HCT116 (cell line): ENCODE data around the gene STC2.

Experiments
- CBX3 ChIP-seq: IDR thresholded peaks from 2 replicates; pipeline ENCODE4 v1.6.1; 2012; ENCODE audit warnings: low read depth
- CEBPB ChIP-seq: IDR thresholded peaks from 2 replicates; pipeline ENCODE4 v1.6.1; 2012; ENCODE audit warnings: low read depth
- EGR1 ChIP-seq: IDR thresholded peaks from 2 replicates; pipeline ENCODE4 v1.6.1; 2012; ENCODE audit warnings: low read depth
- EZH2 ChIP-seq: fragments of 200-600 bp; sonication (generic); IDR thresholded peaks from 2 replicates; pipeline ENCODE4 v1.6.1; 2017; ENCODE audit warnings: antibody characterized with exemption, mixed run types
- EZH2phosphoT487 ChIP-seq: fragments of 200-600 bp; IDR thresholded peaks from 2 replicates; pipeline ENCODE4 v1.6.1; 2018; ENCODE audit warnings: antibody characterized with exemption, borderline replicate concordance
- POLR2A ChIP-seq: IDR thresholded peaks from 2 replicates; pipeline ENCODE4 v1.7.0; 2011; ENCODE audit warnings: borderline replicate concordance; ENCODE audit not compliant: insufficient read depth, insufficient read length; ENCODE audit errors: extremely low read depth
- POLR2AphosphoS5 ChIP-seq: IDR thresholded peaks from 2 replicates; pipeline ENCODE4 v1.6.1; 2011; ENCODE audit warnings: mild to moderate bottlenecking, low read depth, low read length, moderate library complexity
- SIN3A ChIP-seq: IDR thresholded peaks from 2 replicates; pipeline ENCODE4 v1.6.1; 2012; ENCODE audit warnings: low read depth
- ZNF274 ChIP-seq: fragments of 200-500 bp; sonication (Bioruptor generic); IDR thresholded peaks from 2 replicates; pipeline ENCODE4 v1.6.1; 2014; ENCODE audit warnings: mild to moderate bottlenecking, low read depth, low read length, inconsistent platforms
- TF ChIP-seq, protein P1 (sequence below): IDR thresholded peaks from 2 replicates; pipeline ENCODE4 v1.6.1; 2012
- TF ChIP-seq, protein P2 (sequence below), 3 experiments: fragments of 200-600 bp in 1 of 3; sonication (generic) in 1 of 3; IDR thresholded peaks in 2 of 3; conservative IDR thresholded peaks in 1 of 3; 2 replicates each; pipeline ENCODE4 v1.5.1; 2012 to 2017; ENCODE audit warnings: low read depth in 2 of 3, low read length in 2 of 3, antibody characterized with exemption in 1 of 3, borderline replicate concordance in 1 of 3, control low read depth in 1 of 3, mild to moderate bottlenecking in 1 of 3, mixed read lengths in 1 of 3, mixed run types in 1 of 3, moderate library complexity in 1 of 3; ENCODE audit not compliant: insufficient read depth in 1 of 3
- TF ChIP-seq, protein P3 (sequence below): IDR thresholded peaks from 2 replicates; pipeline ENCODE4 v1.6.1; 2012
- TF ChIP-seq, protein P4 (sequence below): IDR thresholded peaks from 2 replicates; pipeline ENCODE4 v1.6.1; 2012; ENCODE audit warnings: low read depth

DNA sequence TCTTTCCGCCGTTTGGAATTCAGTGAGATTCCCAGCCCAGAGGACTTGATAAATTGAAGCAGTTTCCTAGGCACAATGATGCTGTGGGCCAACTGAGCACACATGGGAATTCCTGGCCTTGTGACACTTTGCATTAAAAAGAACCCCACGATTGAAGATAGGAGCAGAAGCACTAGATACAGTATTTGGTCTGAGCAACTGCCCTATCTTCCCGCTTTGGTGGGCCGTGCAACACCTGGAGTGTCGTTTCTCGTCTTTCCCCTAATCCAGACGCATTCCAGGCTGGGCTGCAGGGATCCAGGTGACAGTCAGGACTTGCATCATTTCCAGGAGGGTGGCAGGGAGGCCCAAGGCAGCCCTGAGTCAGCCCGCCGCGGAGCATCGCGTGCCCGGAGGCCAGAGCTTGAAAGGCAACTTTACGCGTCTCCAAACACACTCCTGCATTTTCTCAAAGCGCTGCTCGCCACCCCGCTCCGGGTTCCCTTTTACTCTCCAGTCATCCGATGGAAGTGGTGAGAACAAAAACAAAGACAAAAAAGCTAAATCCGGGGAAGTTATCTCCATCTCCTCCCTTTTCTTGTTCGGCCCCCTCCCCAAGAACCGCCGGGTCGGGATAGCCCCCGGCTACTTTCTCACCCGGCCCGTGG is 753 bp upstream of the STC2 start:
- TF ChIP-seq, protein P1, sequence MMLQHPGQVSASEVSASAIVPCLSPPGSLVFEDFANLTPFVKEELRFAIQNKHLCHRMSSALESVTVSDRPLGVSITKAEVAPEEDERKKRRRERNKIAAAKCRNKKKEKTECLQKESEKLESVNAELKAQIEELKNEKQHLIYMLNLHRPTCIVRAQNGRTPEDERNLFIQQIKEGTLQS = no peak
- TF ChIP-seq POLR2AphosphoS5 = peak; percentile 47; the same call in 1 of the 2 replicates
- TF ChIP-seq EGR1 = no peak
- TF ChIP-seq, protein P2, sequence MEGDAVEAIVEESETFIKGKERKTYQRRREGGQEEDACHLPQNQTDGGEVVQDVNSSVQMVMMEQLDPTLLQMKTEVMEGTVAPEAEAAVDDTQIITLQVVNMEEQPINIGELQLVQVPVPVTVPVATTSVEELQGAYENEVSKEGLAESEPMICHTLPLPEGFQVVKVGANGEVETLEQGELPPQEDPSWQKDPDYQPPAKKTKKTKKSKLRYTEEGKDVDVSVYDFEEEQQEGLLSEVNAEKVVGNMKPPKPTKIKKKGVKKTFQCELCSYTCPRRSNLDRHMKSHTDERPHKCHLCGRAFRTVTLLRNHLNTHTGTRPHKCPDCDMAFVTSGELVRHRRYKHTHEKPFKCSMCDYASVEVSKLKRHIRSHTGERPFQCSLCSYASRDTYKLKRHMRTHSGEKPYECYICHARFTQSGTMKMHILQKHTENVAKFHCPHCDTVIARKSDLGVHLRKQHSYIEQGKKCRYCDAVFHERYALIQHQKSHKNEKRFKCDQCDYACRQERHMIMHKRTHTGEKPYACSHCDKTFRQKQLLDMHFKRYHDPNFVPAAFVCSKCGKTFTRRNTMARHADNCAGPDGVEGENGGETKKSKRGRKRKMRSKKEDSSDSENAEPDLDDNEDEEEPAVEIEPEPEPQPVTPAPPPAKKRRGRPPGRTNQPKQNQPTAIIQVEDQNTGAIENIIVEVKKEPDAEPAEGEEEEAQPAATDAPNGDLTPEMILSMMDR (IDR thresholded peaks at IDR 0.05 in 2 of 3, conservative IDR thresholded peaks at IDR 0.05 in 1 of 3; ENCODE audit: borderline replicate concordance in 1 of 3, insufficient read depth in 1 of 3, low read depth in 2 of 3, low read length in 2 of 3) = no peak
- TF ChIP-seq, protein P3, sequence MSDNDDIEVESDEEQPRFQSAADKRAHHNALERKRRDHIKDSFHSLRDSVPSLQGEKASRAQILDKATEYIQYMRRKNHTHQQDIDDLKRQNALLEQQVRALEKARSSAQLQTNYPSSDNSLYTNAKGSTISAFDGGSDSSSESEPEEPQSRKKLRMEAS = no peak
- no peak for TF ChIP-seq POLR2A
- no peak for TF ChIP-seq ZNF274
- TF ChIP-seq, protein P4, sequence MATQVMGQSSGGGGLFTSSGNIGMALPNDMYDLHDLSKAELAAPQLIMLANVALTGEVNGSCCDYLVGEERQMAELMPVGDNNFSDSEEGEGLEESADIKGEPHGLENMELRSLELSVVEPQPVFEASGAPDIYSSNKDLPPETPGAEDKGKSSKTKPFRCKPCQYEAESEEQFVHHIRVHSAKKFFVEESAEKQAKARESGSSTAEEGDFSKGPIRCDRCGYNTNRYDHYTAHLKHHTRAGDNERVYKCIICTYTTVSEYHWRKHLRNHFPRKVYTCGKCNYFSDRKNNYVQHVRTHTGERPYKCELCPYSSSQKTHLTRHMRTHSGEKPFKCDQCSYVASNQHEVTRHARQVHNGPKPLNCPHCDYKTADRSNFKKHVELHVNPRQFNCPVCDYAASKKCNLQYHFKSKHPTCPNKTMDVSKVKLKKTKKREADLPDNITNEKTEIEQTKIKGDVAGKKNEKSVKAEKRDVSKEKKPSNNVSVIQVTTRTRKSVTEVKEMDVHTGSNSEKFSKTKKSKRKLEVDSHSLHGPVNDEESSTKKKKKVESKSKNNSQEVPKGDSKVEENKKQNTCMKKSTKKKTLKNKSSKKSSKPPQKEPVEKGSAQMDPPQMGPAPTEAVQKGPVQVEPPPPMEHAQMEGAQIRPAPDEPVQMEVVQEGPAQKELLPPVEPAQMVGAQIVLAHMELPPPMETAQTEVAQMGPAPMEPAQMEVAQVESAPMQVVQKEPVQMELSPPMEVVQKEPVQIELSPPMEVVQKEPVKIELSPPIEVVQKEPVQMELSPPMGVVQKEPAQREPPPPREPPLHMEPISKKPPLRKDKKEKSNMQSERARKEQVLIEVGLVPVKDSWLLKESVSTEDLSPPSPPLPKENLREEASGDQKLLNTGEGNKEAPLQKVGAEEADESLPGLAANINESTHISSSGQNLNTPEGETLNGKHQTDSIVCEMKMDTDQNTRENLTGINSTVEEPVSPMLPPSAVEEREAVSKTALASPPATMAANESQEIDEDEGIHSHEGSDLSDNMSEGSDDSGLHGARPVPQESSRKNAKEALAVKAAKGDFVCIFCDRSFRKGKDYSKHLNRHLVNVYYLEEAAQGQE = no peak
- no peak for TF ChIP-seq EZH2
- TF ChIP-seq CEBPB = no peak
- TF ChIP-seq SIN3A = no peak
- no peak for TF ChIP-seq CBX3
- no peak for TF ChIP-seq EZH2phosphoT487
